ENCODE measurements around the gene PPP1R26. TPM values are rescaled to one million over a fixed set of nuclear protein-coding genes. Genes with fewer than 3 reads are reported as not detected.

The PPP1R26 gene
- polyA plus RNA-seq, 2 donors = 4.7 to 6.4 TPM

DNA sequence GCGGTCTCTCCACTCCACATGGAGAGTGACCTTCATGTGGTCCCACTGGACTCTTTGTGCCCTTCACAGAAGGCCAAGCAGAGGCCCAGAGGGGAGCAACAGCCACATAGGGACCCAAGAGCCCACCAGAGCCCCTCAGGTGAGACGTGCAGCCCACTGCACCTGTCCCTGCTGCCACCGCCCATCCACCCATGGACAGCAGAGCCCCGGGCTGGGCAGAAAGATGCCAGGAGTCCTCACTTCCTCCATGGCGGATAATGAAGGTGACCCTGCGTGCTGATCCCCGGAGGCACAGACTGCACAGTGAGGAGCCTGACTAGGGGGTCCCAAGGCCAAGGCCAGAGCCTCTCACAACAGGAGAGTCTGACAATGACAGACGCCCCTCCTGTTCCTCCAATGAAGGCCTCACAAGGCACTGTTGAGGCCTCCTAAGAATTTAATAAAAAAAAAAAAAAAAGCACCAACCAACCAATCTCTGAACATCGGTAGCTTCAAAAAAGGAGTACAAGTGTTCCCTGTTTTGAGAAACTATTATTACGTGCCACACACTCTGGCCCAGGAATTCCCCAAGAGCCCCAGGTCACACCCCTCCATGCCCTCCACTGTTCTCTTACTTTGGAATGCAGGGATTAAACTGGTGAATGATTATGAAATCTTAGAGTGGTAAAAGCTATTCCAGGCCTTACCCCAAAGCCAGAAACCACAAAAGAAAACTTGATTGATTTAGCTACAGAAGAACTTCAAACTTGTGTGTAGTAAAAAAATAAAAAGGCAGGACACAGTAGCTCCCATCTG lies 2.8 kb upstream of the PPP1R26 start:
- H3K4me1 ChIP-seq (ENCODE audit: control insufficient read depth in 2 of 2, insufficient read depth in 2 of 2, low read length in 1 of 2) = peaks cover 4 to 5% of the 10 kb centered on the region in 2 donors
- no peak overlapping the region for H3K27ac ChIP-seq (ENCODE audit: low read depth in 2 of 2, low read length in 1 of 2)
- no peak overlapping the region for H3K4me3 ChIP-seq (ENCODE audit: low read depth in 1 of 2, low read length in 2 of 2)
- H3K27me3 ChIP-seq (ENCODE audit: control insufficient read depth in 1 of 2, insufficient read depth in 2 of 2, low read length in 2 of 2) = no peaks in the 10 kb centered on the region
- H3K9me3 ChIP-seq (ENCODE audit: control insufficient read depth in 2 of 2, insufficient read depth in 1 of 2, low read depth in 1 of 2, low read length in 1 of 2) = no peaks in the 10 kb centered on the region
- WGBS, 2 donors = 78 to 82% methylated on average over 10 of the region's 10 CpGs
- H3K36me3 ChIP-seq (ENCODE audit: control insufficient read depth in 2 of 2, insufficient read depth in 2 of 2, low read length in 1 of 2) = no peaks in the 10 kb centered on the region

DNA sequence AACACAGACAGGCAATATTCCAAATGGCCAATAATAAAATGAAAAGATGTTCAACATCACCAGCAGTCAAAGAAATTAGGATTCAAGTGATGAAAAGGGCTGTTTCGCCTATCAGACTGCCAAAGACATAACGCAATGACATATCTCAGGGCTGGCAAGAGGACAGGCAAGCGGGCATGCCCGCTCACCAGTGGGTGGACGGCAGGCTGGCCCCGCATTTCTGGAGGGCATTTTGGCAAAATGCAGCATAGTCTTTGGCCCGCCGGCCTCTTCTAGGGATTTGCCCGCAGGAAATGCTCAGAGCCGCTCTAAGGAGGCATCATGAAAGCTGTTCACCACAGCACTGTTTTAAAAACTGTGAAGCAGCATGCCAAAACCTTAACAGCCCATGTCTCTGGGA lies 1.4 kb upstream of the PPP1R26 start:
- 46 to 67% methylated on average over 10 of the region's 10 CpGs for WGBS, 2 donors
- no peaks in the 10 kb centered on the region for H3K9me3 ChIP-seq (ENCODE audit: control insufficient read depth in 2 of 2, insufficient read depth in 1 of 2, low read depth in 1 of 2, low read length in 1 of 2)
- H3K4me1 ChIP-seq (ENCODE audit: control insufficient read depth in 2 of 2, insufficient read depth in 2 of 2, low read length in 1 of 2) = peaks cover 4 to 5% of the 10 kb centered on the region in 2 donors
- H3K27ac ChIP-seq (ENCODE audit: low read depth in 2 of 2, low read length in 1 of 2) = no peak overlapping the region
- H3K4me3 ChIP-seq (ENCODE audit: low read depth in 1 of 2, low read length in 2 of 2) = no peak overlapping the region
- no peaks in the 10 kb centered on the region for H3K27me3 ChIP-seq (ENCODE audit: control insufficient read depth in 1 of 2, insufficient read depth in 2 of 2, low read length in 2 of 2)
- H3K36me3 ChIP-seq (ENCODE audit: control insufficient read depth in 2 of 2, insufficient read depth in 2 of 2, low read length in 1 of 2) = no peaks in the 10 kb centered on the region

DNA sequence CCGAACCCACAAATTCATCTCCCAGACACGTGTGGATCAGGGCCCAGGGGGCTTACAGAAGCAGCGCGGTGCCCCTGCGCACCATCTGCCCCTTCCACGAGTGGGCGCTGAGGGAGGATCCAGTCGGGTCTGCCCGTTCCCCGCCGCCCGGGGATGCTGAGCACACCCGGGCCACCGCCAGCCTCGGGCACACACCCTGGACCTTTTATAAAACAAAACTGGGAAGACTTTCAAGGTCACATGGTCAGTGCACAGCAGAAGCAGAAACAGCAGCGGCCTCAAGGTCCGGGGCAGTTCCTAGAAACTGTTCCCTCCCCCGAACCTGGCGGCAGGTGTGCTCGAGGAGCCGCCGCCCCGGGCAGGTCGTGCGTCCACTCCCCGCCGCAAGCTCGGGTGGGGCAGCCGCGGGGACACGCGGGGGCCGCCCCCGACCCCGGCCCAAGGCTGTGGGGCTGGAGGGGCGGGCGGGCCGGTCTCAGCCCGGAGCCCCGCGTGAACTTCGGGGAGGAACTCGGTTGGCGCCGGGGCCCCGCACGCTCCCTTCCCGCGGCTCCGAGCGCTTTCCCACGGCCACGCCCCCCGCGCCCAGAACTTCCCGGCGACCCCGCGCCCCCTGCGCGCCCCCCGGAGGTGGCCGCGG lies 633 bp upstream of the PPP1R26 start:
- Histone ChIP-seq H3K4me1 (ENCODE audit: control insufficient read depth in 2 of 2, insufficient read depth in 2 of 2, low read length in 1 of 2) (peaks cover 4 to 5% of the 10 kb centered on the region in 2 donors), H3K27ac (ENCODE audit: low read depth in 2 of 2, low read length in 1 of 2) (peak overlapping the region; percentile 62 to 65), H3K9me3 (ENCODE audit: control insufficient read depth in 2 of 2, insufficient read depth in 1 of 2, low read depth in 1 of 2, low read length in 1 of 2) (no peaks in the 10 kb centered on the region), H3K36me3 (ENCODE audit: control insufficient read depth in 2 of 2, insufficient read depth in 2 of 2, low read length in 1 of 2) (peaks cover 0 to under 1% of the 10 kb centered on the region in 2 donors), H3K27me3 (ENCODE audit: control insufficient read depth in 1 of 2, insufficient read depth in 2 of 2, low read length in 2 of 2) (no peaks in the 10 kb centered on the region), H3K4me3 (ENCODE audit: low read depth in 1 of 2, low read length in 2 of 2) (peak overlapping the region; percentile 53 to 88)
- WGBS, 2 donors = 2 to 3% methylated on average over 52 to 64 of the region's 64 CpGs

DNA sequence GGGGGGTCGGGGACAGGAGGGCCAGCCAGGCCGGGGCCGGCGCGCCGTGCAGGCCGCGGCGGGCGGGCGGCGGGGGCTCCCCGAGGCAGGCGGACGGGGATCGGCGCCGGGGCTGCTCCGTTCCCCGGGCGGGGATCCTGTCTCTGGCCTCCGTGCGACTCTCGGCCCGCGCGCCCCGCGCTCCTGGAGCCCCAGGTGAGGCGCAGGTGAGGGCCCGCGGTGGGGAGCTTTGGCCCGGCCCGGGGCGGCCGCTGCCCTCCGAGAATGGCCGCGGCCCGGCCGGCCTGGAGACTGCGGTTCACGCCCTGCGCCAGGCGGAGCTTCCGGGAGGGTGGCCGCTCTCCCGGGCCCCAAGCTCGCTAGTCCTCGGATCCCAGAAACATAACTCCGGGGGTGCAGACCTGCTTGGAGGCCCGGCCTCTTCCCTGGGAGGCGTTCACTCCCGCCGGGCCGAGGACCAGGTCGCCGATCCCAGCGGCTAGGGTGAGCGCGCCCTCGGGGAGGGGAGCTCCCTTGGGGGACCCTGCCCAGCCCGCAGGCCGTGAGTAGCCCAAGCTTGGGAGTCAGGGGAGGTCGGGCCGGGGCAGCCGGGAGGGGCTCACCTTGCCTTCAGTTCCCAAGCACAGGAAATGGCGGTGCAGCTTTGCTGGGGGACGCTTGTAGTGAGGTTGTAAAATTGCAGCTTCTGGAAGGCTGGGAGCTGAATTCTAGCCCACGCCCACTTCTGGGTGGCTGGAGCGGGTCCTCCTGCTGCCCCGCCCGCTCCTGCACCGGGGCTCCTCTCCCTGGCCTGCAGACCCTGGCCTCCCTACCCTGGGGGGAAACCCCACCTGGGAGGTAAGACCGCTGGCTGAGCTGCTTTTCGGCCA lies 723 bp downstream of the PPP1R26 start:
- no peaks in the 10 kb centered on the region for H3K27me3 ChIP-seq (ENCODE audit: control insufficient read depth in 1 of 2, insufficient read depth in 2 of 2, low read length in 2 of 2)
- H3K9me3 ChIP-seq (ENCODE audit: control insufficient read depth in 2 of 2, insufficient read depth in 1 of 2, low read depth in 1 of 2, low read length in 1 of 2) = no peaks in the 10 kb centered on the region
- peak overlapping the region; percentile 19 to 47 for H3K27ac ChIP-seq (ENCODE audit: low read depth in 2 of 2, low read length in 1 of 2)
- peak overlapping the region; percentile 78 to 88 for H3K4me3 ChIP-seq (ENCODE audit: low read depth in 1 of 2, low read length in 2 of 2)
- peaks cover 0 to 13% of the 10 kb centered on the region in 2 donors for H3K36me3 ChIP-seq (ENCODE audit: control insufficient read depth in 2 of 2, insufficient read depth in 2 of 2, low read length in 1 of 2)
- 1% methylated on average over 51 to 76 of the region's 76 CpGs for WGBS, 2 donors
- H3K4me1 ChIP-seq (ENCODE audit: control insufficient read depth in 2 of 2, insufficient read depth in 2 of 2, low read length in 1 of 2) = peaks cover 4 to 5% of the 10 kb centered on the region in 2 donors

DNA sequence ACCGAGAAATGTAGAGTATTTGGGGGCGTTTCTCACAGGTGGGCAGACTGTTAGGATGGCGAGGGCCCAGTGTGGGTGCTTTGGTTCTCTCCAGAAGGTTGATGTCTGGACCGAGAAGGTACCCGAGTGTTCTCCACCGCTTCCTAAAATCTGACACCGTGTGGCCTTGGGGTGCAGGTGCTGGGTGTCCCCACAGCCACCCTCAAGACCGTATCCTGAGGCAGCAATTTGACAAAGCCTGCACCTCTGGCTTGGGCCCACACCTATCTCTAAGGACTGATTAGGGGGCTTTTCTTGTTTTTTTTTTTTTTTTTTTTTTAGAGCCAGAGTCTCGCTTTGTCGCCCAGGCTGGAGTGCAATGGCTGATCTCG lies 1.3 kb downstream of the PPP1R26 start:
- peaks cover 0 to 19% of the 10 kb centered on the region in 2 donors for H3K36me3 ChIP-seq (ENCODE audit: control insufficient read depth in 2 of 2, insufficient read depth in 2 of 2, low read length in 1 of 2)
- peaks cover 4 to 5% of the 10 kb centered on the region in 2 donors for H3K4me1 ChIP-seq (ENCODE audit: control insufficient read depth in 2 of 2, insufficient read depth in 2 of 2, low read length in 1 of 2)
- no peaks in the 10 kb centered on the region for H3K9me3 ChIP-seq (ENCODE audit: control insufficient read depth in 2 of 2, insufficient read depth in 1 of 2, low read depth in 1 of 2, low read length in 1 of 2)
- H3K27me3 ChIP-seq (ENCODE audit: control insufficient read depth in 1 of 2, insufficient read depth in 2 of 2, low read length in 2 of 2) = no peaks in the 10 kb centered on the region
- no peak overlapping the region for H3K27ac ChIP-seq (ENCODE audit: low read depth in 2 of 2, low read length in 1 of 2)
- 28 to 33% methylated on average over 11 of the region's 11 CpGs for WGBS, 2 donors
- peak overlapping the region; percentile 78 to 88 for H3K4me3 ChIP-seq (ENCODE audit: low read depth in 1 of 2, low read length in 2 of 2)

DNA sequence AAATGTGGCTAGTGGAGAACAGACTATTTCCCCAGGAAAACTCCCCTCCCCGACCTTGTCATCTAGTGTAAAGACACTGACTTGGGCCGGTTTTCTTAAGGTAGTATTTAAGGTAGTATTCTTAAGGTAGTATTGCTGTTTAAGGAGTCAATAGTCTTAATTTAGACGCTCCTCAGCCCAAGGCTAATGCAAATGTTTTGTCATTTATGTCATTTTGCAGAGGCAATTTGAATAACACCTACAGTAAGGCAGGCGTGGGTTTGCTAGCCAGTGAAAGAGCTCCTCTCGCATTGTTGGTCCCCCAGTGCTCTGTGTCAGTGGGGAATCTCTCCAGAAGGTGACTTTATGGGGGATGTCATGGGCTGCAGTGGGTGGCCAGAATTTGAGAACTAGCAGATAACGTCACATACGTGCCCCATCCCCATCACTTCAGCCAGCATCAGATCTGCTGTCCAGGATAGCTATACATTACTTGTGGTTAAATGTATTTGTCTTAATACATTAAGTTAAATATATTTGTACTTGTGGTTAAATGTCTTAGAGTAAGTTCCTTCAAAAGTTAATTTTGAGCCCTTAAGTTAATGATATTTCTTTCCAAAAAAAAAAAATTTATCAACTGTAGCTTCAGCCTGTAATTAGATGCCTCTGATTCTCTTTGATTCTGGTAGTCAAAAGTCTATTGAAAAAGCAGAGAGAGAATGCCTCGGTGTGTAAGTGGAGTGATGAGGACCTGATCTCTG lies 2.6 kb downstream of the PPP1R26 start:
- Histone ChIP-seq H3K4me3 (ENCODE audit: low read depth in 1 of 2, low read length in 2 of 2) (no peak overlapping the region), H3K27me3 (ENCODE audit: control insufficient read depth in 1 of 2, insufficient read depth in 2 of 2, low read length in 2 of 2) (no peaks in the 10 kb centered on the region)
- WGBS, 2 donors = 70 to 76% methylated on average over 8 of the region's 8 CpGs

DNA sequence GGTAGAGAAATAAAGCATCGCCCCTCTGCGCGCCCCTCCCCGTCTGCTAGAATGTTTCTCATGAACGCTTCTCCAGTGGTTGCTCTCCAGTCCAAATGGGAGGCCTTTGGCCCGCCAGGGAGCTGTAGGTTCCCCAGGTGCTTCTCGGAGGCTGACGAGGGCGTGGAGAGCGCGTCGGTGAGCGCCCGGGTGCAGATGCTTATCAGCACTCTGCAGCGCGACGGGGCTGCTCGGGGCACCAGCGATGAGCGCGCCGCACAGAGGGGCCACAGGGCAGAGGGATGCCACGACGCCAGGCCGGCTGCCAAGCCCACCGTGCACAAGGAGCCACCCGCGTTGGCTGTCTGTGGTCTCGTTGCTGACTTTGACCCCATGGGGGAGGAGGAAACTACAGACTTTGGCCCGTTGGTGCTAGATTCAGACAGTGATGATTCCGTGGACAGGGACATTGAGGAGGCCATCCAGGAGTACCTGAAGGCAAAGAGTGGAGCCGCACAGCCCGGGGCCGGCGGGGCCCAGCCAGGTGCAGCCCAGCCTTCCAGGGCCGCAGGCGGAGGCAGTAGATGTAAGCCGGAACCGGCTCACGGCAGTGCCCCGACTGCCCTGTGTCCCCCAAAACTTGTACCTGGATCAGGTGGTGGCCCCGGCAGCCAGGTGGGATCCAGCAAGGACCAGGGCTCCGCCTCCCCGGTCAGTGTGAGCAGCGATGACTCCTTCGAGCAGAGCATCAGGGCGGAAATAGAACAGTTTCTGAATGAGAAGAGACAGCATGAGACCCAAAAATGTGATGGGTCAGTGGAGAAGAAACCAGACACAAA lies 5.1 kb downstream of the PPP1R26 start:
- H3K36me3 ChIP-seq (ENCODE audit: control insufficient read depth in 2 of 2, insufficient read depth in 2 of 2, low read length in 1 of 2) = peaks cover 0 to 36% of the 10 kb centered on the region in 2 donors
- no peaks in the 10 kb centered on the region for H3K9me3 ChIP-seq (ENCODE audit: control insufficient read depth in 2 of 2, insufficient read depth in 1 of 2, low read depth in 1 of 2, low read length in 1 of 2)
- H3K4me1 ChIP-seq (ENCODE audit: control insufficient read depth in 2 of 2, insufficient read depth in 2 of 2, low read length in 1 of 2) = peaks cover 4 to 5% of the 10 kb centered on the region in 2 donors
- no peak overlapping the region for H3K27ac ChIP-seq (ENCODE audit: low read depth in 2 of 2, low read length in 1 of 2)
- H3K4me3 ChIP-seq (ENCODE audit: low read depth in 1 of 2, low read length in 2 of 2) = no peak overlapping the region
- 93 to 96% methylated on average over 47 of the region's 47 CpGs for WGBS, 2 donors
- H3K27me3 ChIP-seq (ENCODE audit: control insufficient read depth in 1 of 2, insufficient read depth in 2 of 2, low read length in 2 of 2) = no peaks in the 10 kb centered on the region

More for the DNA sequence above, 2.6 kb downstream of the PPP1R26 start:
- H3K36me3 ChIP-seq (ENCODE audit: control insufficient read depth in 2 of 2, insufficient read depth in 2 of 2, low read length in 1 of 2) = peaks cover 0 to 31% of the 10 kb centered on the region in 2 donors
- no peaks in the 10 kb centered on the region for H3K9me3 ChIP-seq (ENCODE audit: control insufficient read depth in 2 of 2, insufficient read depth in 1 of 2, low read depth in 1 of 2, low read length in 1 of 2)
- H3K27ac ChIP-seq (ENCODE audit: low read depth in 2 of 2, low read length in 1 of 2) = no peak overlapping the region
- H3K4me1 ChIP-seq (ENCODE audit: control insufficient read depth in 2 of 2, insufficient read depth in 2 of 2, low read length in 1 of 2) = peaks cover 4 to 5% of the 10 kb centered on the region in 2 donors

DNA sequence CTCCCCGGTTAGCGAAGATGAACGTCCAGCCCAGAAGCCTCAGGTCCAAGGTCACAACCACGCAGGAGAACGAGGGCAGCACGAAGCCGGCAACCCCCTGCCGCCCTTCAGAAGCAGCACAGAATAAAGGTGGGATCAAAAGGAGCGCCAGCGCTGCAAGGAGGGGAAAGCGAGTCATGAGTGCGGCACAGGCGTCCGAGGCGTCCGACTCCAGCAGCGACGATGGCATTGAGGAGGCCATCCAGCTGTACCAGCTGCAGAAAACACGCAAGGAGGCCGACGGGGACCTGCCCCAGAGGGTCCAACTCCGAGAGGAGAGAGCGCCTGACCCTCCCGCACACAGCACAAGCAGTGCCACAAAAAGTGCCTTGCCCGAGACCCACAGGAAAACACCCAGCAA lies 5.8 kb downstream of the PPP1R26 start:
- Histone ChIP-seq H3K27ac (ENCODE audit: low read depth in 2 of 2, low read length in 1 of 2) (no peak overlapping the region), H3K4me1 (ENCODE audit: control insufficient read depth in 2 of 2, insufficient read depth in 2 of 2, low read length in 1 of 2) (peaks cover 4% of the 10 kb centered on the region in 2 donors), H3K27me3 (ENCODE audit: control insufficient read depth in 1 of 2, insufficient read depth in 2 of 2, low read length in 2 of 2) (no peaks in the 10 kb centered on the region), H3K9me3 (ENCODE audit: control insufficient read depth in 2 of 2, insufficient read depth in 1 of 2, low read depth in 1 of 2, low read length in 1 of 2) (no peaks in the 10 kb centered on the region), H3K36me3 (ENCODE audit: control insufficient read depth in 2 of 2, insufficient read depth in 2 of 2, low read length in 1 of 2) (peaks cover 0 to 36% of the 10 kb centered on the region in 2 donors), H3K4me3 (ENCODE audit: low read depth in 1 of 2, low read length in 2 of 2) (no peak overlapping the region)
- WGBS, 2 donors = 95 to 97% methylated on average over 25 of the region's 25 CpGs

All from esophagus (tissue), 2 donors.